OCI-LY1 (cell line): ENCODE data around the gene PDCD10.

Source experiments
- EZH2 ChIP-seq: fragments of 200-600 bp; sonication (generic), shearing (Covaris generic); IDR thresholded peaks from 2 replicates; pipeline ENCODE4 v1.8.0; 2017; ENCODE audit warnings: borderline replicate concordance, mixed run types, mild to moderate bottlenecking, antibody characterized with exemption, low read length, moderate library complexity, mixed read lengths
- TF ChIP-seq, protein P1 (sequence below): fragments of 200-600 bp; sonication (generic), shearing (Covaris generic); IDR thresholded peaks from 2 replicates; pipeline ENCODE4 v1.5.1; 2017; ENCODE audit warnings: mild to moderate bottlenecking, antibody characterized with exemption, low read length, moderate library complexity, mixed read lengths

DNA sequence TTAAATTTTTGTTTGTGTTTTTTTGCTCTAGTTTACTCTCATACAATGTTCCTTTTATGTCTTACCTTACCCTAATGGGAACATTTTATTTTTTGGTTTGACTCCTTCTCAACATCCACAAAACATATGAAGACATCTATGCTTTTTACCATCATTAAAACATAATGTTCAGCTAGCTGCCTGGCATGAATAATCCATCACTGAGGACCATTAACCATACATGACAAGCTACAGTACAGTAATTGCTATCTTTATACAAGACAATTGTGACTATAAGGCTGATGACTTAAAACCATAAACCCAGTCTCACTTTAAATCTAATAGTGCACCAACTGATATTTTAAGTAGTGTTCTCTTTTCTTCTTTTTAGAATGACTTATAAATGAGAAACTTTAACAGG lies 14.5 kb upstream of the PDCD10 start:
- TF ChIP-seq, protein P1, sequence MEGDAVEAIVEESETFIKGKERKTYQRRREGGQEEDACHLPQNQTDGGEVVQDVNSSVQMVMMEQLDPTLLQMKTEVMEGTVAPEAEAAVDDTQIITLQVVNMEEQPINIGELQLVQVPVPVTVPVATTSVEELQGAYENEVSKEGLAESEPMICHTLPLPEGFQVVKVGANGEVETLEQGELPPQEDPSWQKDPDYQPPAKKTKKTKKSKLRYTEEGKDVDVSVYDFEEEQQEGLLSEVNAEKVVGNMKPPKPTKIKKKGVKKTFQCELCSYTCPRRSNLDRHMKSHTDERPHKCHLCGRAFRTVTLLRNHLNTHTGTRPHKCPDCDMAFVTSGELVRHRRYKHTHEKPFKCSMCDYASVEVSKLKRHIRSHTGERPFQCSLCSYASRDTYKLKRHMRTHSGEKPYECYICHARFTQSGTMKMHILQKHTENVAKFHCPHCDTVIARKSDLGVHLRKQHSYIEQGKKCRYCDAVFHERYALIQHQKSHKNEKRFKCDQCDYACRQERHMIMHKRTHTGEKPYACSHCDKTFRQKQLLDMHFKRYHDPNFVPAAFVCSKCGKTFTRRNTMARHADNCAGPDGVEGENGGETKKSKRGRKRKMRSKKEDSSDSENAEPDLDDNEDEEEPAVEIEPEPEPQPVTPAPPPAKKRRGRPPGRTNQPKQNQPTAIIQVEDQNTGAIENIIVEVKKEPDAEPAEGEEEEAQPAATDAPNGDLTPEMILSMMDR: no peak
- TF ChIP-seq EZH2: no peak
